Retinal pigment epithelial cell (primary cell): Measurements from ENCODE around the gene UST.

Experiments used
- DNase-seq: peaks from one replicate; pipeline ENCODE4 v3.0.0-alpha.2; 2010; ENCODE audit warnings: low read depth
- H3K4me3 ChIP-seq: 2 replicates; pipeline ENCODE4 v1.5.1; 2011; ENCODE audit warnings: mild to moderate bottlenecking, low read length, control low read depth, moderate library complexity
- TF ChIP-seq, protein P1 (sequence below): conservative IDR thresholded peaks from 2 replicates; pipeline ENCODE4 v1.5.1; 2011; ENCODE audit warnings: low read depth, low read length, control low read depth, inconsistent platforms

UST gene

DNA sequence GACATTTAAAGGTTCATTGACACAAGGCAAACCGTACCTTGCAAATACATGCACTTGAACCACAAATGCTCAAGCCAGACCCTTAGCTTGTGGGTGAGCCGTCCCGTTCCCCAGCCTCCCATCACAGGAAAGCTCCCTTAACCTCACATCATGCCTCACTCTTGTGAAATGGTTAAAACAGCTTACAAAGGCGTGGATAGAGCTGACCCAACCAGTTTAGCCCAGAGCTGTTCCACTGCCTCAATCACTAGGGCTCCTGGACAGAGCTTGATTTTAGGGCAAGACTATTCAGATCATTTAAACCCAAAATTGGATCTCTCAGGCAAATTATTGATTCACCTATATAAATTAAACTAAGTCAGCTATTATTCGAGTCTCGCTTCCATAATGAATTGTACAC, 341.1 kb downstream of the UST start:
- DNase-seq = no peak
- no peak overlapping the region for H3K4me3 ChIP-seq
- TF ChIP-seq, protein P1, sequence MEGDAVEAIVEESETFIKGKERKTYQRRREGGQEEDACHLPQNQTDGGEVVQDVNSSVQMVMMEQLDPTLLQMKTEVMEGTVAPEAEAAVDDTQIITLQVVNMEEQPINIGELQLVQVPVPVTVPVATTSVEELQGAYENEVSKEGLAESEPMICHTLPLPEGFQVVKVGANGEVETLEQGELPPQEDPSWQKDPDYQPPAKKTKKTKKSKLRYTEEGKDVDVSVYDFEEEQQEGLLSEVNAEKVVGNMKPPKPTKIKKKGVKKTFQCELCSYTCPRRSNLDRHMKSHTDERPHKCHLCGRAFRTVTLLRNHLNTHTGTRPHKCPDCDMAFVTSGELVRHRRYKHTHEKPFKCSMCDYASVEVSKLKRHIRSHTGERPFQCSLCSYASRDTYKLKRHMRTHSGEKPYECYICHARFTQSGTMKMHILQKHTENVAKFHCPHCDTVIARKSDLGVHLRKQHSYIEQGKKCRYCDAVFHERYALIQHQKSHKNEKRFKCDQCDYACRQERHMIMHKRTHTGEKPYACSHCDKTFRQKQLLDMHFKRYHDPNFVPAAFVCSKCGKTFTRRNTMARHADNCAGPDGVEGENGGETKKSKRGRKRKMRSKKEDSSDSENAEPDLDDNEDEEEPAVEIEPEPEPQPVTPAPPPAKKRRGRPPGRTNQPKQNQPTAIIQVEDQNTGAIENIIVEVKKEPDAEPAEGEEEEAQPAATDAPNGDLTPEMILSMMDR = no peak

DNA sequence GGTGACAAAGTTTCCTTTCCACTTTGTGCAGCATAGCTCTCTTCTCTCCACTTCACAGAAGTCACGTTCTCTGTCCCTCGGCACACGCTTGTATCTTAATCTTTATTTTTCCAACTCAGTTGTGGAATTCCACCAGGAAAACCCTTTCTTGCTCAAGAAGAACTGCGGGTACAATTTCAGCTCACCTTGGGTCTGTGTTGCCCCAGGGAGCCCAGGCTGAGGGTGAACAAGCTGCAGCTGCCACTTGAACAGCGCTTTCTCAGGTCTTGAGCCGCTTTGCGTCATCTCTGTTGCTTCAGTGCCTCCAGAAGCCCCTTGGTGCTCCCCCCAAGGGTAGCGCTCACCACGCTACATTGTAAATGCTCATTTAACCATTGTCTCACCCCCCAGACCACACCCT, 341.5 kb downstream of the UST start:
- no peak overlapping the region for H3K4me3 ChIP-seq
- TF ChIP-seq, protein P1 = no peak
- DNase-seq = no peak

DNA sequence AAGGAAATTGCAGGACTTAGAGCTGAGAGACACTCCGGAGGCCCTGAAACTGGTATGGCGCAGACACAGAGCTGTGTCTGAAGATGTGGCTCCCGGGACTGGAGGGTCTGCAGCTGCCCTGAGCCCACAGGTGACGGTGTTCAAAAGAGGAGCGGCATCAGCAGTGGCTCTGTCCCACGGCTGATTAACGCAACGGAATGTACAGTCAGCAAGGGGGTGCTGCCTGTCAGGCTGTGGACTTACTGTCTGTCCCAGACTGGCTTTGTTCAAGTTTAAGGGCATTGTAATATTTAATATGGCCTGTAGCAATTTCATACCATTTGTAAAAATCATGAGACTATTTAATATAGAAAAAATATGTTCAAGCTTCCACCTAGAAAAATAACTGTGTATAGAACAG, 342.7 kb downstream of the UST start:
- TF ChIP-seq, protein P1 = peak; percentile 24
- no peak overlapping the region for H3K4me3 ChIP-seq
- no peak for DNase-seq

GRCh38 chr6:149090937-149091336, 344.1 kb downstream of the UST start:
- TF ChIP-seq, protein P1 = no peak

DNA sequence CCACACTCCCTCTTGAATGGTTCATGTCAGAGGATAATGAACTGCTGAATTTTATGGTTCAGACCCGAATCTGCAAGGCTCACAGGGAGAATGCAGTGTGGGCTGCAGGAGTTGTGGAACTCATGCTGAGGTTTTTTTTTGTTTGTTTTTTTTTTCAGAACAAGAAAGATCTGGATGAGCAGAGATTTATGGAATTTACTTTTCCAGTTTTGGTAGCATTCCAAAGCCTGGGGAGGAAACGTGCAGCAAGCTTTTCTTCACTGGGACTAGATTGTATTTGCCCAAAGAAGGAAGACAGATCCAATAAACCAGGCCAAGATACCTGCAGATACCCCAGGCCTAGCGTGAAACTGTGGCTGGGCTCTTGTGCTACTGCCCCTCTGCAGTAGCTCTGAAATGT, 346.8 kb downstream of the UST start:
- no peak overlapping the region for H3K4me3 ChIP-seq
- TF ChIP-seq, protein P1 = no peak
- DNase-seq = no peak

More at GRCh38 chr6:149090937-149091336, 344.1 kb downstream of the UST start:
- no peak for DNase-seq
- H3K4me3 ChIP-seq = no peak overlapping the region

GRCh38 chr6:149094156-149094555, 347.3 kb downstream of the UST start:
- DNase-seq = peak; percentile 56
- TF ChIP-seq, protein P1 = no peak
- H3K4me3 ChIP-seq = no peak overlapping the region

GRCh38 chr6:149094934-149095351, 348.1 kb downstream of the UST start:
- TF ChIP-seq, protein P1 = no peak
- no peak overlapping the region for H3K4me3 ChIP-seq
- DNase-seq = peak; percentile 74
